ENCODE results near the gene GTSE1.
A peak's percentile ranks its signal among the peaks of the same experiment; 100 is the strongest.

GTSE1 gene

DNA sequence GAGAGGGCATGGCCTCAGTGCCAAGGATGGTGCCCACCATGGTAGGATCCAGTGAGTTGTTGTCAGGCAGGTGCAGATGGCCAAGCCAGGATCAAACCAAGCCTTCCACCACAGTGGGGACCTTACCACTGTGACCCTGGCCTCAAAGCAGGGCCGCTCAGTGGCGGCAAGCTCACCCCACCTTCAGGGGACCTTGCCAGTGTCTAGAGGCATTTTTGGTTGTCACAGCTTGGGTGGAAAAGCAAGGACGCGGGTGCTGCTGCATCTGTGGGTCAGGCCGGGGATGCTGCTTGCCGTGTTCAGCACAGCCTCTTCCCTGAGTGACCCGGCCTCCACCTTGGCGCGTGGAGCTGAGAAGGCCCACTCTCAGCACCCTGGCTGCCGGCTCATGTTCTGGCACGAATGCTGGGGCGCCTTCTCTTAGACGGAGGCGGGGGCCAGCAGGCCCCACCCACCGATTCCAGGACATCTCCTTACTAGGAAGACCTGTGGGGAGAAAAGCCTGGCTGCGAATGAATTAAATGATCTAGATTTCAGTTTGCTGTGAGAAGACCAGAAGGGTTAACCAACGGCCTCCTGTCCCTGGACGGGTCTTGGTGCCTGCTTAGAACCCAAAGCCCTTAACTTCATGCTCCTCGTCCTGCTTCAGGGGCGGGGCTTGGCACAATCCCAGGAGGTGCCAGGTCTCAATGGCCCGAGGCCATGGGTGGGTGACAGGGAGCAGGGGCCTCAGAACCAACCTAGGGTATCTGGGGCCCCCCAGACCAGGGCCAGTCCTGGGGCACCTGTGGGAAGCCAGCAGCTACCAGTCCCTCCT is 57.7 kb downstream of the GTSE1 start:
- no peak for DNase-seq

DNA sequence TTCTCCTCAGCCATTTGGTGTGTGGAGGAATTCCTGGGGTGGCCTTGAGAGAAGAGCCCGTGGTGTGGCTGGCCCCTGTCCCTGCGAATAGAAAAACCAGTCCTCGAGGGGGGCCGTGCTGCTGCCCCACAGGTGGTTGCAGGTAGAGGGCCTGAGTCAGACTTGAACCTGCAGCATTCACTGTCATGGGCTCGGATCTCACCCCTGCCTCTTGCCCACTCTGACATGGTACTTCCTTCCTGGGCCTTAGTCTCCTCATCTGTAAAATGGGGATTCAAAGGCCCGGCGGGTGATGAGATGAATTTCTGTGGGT is 58.3 kb downstream of the GTSE1 start:
- DNase-seq: no peak

DNA sequence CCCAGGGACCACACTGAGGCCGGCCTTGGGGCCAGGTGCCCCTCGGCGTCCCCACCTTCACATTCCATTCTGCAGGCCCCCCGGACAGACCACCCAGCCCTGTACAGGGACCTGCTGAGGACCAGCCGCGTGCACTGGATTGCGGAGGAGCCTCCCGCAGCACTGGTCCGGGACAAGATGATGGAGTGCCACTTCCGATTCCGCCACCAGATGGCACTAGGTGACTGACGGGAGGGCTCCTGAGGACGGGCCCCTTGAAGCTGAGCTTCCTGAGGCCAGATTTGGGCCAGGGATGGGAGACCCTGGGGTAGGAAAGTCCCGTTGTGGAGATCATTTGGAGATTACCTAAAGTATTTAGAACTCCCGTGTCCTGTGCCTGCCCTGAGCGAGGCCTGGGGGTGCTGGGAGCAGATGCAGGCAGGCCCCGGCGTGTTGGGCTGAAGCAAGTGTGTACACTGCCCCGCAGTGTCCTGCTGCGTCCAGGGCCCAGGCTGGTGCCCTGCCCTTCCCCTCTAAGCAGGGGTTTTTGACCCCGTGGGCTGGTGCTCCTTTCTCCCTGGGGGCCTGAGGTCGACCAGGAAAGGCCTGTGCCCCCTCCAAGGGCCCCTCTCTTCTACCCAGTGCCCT is 58.8 kb downstream of the GTSE1 start:
- peak; percentile 59 for DNase-seq

DNA sequence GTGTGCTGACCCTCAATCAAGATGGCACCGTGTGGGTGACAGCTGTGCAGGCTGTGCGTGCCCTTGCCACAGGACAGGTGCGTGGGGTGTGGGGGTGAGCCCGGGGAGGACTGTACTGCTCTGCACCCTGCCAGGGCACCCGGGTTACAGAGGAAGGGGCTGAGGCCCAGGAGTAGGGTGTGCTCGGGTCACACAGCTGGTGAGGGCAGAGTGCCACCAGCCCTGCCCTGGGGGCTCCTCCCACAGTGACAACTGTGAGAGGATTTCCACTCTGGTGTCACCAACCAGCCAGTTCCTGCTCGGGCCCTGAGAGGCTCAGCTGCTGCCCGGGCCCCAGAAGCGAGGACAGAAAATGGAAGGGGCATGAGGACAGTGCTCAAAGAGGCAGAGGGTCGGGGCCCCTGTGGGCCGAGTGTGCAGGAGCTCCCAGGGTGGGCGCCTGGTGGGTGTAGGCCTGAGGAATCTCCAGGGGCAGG is 59.4 kb downstream of the GTSE1 start:
- DNase-seq: no peak

DNA sequence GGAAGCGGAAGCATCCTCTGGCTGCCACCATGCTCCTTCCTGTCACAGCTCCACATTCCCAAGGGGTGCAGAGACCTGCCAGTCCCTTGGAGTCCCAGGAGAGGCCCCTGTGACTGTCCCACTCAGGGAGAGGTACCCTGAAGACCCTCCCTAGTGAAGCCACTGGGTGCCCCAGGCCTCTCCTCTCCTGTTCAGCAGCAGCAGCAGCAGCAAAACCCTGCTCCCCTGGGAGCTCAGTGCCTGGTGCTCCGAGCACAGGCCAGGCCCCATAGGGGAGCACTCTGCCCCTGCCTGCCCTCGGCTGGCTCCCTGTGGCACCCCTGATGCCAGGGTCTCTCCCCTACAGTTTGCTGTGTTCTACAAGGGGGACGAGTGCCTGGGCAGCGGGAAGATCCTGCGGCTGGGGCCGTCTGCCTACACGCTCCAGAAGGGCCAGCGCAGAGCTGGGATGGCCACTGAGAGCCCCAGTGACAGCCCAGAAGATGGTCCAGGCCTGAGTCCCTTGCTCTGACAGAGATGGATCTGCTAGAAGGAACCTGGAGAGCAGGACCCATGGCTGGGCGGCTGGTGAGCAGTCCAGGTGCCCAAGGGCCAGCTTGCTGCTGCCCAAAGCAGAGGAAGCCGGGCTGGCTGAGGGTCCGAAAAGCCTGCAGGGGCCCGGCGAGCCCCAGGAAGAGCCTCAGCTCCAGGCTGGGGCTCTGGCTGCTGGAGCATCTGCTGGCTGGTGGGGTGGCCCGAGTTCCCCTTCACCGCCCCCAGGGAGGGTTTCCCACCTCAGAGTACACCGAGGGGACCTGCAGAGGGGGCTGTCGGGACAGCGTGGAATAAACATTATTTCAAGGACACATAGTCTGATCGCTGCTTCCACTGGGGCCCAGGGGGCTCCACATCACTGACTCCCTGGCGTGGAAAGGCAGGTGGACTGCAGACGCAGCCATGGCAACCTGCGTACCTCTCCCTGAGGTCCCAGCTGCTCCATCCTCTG is 60.1 kb downstream of the GTSE1 start:
- no peak for DNase-seq

DNA sequence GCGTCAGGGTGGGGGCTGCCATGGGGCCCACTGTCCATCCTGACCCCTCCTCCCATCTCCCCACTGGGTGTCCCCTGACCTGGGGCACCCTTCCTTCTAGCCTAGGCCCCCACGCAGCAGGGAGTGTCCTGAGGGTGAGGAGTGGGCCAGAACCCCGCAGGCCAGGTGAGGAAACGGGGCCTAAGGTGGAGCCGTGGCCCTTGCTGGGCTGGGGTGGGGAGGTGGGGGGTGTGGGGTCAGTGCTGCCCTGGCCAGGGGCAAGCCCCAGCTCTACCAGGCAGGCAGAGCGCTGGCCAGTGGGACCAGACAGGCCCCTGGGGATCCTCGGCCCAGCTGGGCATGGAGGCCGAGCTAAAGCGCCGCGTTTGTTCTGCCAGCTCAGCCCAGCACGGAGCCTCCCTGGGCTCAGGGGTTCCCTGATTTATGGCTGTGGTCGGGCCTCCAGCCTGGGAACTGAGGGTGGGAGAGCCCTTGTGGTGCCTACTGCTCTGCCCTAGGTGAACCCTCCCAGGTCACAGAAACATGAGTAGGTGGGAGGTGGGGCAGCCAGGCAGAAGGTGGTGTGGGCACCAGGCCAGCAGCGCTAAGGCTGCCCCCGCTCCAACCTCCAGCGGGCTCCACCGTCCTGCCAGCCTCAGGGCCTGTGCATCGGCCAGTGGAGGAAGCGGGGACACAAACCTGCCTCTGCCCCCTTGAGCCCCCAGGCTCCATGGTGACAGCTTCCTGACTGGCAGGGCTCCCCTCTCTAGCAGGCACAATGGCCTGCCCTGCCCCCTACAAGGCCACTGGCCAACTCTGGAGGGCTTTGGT is 61.2 kb downstream of the GTSE1 start:
- DNase-seq: no peak

DNA sequence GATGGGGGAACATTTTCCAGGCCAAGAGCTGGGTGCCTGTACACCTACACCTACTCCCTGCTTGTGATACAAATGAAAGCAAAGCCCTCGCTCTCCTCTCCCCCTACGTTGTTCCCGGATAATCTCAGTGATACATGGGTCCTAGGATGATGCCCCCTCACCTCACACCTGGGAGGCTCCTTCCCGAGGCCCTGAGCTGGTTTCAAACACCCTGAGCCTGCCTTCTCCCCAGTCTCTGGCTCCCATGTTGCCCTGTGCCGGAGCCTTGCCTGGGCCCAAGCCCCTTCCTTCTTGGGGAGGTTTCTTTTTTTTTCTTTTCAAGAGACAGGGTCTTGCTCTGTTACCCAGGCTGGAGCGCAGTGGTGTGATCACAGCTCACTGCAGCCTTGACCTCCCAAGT is 62.1 kb downstream of the GTSE1 start:
- no peak for DNase-seq

DNA sequence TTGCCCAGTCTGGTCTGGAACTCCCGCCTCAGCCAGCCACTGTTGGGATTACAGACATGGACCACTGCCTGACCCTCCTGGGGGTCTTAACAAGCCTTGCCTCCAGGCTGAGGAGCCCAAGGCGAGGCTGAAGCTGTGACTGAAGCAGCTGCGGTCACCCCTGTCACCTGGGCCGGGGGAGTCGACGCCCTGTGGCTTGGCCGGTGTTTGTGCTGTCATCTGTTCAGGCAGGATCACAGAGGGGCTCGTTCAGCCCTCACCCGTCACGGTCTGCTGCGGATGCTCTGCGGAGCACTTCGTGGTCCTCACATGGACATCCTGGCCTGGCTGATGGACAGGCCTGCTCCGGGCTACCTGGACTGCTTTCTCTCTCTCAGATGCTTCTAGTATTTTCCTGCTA is 62.7 kb downstream of the GTSE1 start:
- DNase-seq: no peak

DNA sequence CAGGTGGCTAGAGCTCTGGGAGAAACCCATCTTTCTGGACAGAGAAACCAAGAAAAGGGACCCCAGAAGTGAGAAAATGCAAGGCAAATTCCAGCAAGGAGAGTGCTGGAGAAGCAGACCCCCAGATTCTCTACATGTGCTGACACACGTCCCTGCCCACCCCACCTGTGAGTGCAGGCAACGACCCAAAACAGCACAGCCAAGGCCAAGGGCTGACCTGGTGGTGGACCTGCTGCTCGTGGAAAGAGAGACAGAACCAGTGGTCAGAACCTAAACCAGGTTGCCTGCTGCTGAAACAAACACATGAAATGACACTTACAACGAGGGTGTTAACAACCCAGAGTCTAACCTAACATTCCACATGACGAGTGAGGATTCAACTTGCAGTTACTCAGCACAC is 63.4 kb downstream of the GTSE1 start:
- no peak for DNase-seq

DNA sequence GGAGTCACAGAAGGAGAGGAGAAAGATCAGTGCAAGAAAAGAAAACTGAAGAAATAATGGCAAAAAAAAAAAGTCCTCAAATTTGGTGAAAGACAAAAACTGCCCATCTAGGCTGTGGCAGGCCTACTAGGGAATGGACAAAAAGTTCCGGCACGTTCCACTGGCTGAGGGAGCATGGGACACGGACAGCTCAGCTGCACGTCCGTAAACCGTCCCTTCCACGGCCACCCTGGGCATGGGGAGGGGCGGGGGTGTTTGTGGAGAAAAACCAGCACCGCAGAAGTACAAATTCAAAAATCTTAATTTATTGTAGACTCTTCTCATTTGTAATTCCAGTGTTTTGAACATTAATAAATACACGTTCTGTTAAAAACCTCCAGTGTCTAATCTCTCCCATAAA is 64.2 kb downstream of the GTSE1 start:
- no peak for DNase-seq

DNA sequence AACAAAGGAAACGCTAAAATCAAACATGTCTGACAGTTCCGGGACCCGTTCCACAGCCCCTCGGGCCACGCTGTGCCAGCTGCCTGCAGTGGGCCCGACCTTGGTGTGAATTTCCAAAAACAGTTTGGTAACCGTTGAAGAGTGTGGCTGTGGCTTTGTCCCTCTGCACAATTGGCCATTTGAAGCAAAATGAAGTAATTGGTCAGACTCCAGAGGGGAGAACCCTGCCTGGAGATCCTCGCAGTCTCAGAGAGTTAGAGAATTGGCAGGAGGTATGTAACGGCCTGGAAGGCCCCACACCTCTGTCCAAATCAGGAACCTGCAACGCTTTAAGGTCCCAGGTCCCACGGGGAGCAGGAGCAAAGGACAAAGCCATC is 65.1 kb downstream of the GTSE1 start:
- DNase-seq: no peak

DNA sequence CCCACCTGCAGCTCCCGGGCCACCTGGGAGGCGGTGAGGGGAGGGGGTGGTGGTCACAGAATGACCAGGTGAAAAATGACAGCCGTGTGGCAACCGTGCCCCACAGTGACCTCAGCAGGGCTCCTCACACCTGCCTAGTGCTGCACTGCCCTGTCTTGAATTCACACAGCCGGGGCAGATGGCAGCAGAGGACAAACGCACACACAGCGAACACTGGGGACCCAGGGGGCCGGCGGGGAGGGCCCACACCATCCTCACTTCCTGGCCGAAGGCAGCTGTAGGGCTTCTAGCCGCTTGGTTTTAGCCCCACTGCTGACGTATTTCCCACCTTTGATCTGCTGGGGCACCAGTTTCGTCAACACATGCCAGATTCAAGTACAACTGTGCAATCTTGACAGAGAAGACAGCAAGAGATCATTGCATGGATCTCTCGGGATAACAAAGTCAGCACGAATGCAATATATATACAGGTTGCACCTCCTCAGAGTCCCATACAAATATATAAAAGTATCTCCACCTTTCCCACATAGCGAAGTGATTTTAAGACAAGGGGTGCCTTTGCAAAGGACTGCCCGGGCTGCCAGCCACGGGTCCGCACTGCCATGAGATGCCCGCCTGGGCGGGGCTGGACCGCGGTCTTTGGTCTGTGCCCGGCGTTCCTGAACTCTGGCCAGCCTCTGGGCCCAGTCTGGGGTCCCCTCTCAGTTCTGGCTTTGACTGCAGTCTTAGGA is 65.7 kb downstream of the GTSE1 start:
- no peak for DNase-seq

DNA sequence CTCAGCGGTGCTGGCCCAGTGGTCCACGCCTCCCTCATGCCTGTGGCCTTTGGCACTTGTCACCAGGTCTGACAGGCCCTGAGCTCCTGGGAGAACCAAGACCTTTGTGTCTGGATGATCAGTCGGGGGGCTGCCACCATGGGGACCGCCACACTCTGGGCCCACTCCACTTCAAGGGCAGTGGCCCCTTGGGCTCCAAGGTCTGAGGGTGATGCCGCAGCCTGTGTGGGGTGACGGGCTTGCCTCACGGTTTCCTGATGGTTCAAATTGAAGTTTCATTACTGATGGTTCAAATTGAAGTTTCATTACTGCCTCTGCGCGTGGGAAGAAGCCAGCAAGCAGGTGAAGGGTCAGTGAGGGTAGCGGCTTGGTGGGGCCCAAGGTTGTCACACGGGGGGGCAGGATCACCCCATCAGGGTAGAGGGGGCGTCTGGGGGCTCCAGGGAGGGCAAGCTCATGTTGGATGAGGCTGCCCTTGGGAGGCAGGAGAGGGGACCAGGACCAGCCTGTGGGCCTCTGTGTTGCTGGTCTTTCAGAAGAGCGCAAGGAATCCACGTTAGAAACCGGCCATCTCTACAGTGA is 66.4 kb downstream of the GTSE1 start:
- no peak for DNase-seq

DNA sequence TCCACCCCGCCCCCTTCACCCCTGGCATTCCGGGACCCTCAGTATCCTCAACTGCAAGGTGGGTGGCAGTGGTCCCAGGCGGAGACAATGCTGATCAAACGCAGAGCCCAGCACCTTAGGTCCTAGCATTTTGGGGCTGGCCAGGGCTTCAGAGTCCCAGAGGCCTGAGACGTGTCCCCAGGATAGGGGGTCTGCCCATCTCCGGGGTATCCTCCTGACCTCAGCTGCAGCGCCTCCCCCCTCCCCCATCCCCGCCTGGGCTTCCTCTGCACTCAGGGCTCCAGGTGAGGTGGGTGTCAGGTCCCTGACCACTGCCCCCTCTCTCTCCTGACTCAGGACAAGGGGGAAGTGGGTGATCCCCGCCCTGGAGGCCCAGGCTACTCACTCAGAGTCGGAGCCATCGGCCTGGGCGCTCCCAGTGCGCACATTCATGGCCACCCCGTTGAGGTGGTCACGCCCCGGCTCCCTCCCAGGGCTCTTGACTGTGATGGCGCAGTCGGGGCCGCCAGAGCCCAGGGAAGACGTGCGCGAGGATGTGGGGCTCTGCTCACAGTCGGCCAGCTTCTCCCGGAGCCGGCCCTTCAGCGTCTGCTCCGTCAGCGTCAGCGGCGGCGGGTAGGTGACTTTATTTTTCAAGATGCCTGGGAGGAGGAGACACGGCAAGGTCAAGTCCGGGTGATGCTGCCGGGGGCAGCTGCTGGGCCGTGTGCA is 67.1 kb downstream of the GTSE1 start:
- DNase-seq: no peak

DNA sequence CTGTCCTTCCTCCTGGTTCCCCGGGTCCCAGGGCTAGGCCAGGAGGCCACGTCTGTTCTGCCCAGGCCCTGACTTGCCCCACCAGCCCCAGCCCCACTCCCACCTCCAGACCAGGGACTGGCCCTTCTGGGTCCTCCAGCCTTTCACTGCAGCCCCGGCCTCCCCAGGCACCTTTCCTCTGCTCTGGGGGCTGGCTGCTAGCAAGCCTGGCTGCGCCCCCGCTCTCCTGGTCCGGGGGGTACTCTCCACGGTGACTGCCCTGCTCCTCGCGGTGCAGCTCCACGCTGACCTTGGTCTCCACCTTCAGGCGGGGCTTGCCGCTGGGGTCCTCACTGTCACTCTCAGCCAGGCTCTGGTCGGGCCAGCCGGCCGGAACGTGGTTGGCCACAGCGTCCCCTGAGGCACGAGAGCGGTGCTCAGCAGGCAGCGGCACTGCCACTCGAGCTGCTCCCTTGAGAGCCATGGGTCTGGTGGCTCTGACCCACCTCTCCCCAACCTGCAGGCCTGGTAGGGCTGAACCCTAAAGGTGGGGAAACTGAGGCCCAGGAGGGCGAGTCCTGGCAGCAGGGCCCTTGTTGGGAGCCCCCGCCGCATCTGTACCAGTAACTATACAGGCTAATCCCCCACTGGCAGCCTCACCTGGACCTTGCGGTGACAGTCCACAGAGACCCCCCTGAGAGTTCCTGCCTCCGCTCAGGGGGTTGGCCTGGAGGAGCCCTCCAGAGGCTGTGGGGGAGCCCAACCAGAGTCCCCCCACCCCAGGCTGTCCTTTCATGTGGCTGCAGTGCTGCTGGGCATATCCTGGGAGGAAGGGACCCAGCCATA is 67.9 kb downstream of the GTSE1 start:
- no peak for DNase-seq

DNA sequence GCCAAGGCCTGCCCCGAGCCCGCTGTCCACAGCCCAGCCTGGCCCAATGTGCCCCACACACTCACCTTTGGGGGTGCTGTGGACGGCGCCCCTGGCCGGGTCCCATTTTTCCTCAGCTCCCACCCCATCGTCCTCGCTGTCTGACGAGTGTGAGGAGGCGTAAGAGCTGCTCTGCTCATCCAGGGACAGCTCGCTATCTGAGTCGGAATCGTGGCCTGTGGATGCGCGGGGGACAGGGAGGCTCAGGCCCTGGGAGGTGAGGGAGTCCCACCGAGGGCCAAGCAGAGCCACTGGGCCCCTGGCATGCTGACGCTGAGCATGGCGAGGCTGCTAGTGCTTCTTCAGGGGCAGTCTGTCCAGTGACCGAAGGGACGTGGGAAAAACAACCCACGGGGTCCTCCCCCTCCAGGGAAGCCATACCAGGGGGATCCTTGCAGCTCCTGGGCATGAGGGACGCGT is 68.5 kb downstream of the GTSE1 start:
- no peak for DNase-seq

DNA sequence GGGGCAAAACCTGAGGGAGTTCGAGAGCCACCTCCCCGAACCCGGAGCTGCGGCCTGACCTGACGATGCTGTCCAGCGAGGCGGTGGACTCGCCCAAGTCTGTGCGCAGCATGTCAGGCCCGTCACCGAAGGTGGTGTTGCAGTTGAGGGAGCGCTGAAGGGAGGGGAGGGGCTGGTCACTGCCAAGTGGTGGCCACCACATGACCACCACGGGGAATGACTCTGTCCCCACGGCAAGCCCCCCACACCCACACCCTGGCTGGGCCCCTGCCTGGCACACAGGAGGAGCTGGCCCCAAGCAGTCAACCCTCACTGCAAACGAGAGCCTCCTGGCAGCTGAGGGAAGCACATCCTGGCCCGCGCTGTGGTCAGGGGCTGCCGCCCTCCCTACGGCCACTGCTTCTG is 69.7 kb downstream of the GTSE1 start:
- DNase-seq: no peak

DNA sequence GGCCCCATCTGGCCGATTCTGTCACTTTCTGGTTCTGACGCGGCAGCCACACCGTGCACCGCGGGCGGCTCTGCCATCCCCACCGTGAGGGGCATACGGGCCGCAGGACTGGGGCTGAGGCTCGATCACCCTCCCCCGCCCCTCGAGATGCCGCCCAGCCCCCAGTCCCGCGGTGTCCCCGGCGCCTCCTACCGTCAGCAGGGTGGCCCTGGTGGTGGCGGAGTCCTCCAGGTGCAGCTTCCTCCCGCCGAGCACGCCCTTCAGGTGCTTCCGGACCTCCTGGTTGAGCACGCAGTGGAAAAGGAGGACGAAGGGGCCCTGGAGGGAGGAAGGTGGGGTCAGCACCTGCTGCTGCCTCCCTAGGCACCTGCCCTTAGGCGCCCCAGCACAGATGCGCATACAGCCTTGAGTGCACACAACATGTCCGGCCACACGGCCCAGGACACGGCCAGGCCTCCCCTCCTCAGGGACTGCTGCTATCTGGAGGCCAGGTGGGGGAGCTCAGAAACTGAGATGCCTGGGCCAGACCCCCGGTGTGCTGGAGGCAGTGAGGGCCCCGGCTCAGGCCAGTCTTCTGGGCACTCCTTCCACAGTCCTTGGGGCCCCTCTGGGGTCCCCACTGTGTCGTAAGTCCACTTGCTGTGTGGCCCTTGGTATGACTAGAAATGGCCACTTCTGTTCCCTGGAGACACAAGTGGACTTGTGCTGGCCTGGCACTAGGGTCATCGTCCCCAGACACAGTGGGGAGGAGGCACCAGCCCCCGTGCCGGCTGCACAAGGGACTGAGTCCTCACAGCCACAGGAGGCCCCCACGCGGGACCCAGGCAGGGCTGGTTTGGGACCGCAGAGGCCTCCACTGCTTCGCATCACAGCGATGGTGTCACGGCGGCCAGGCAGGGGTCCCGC is 70.4 kb downstream of the GTSE1 start:
- DNase-seq: no peak

DNA sequence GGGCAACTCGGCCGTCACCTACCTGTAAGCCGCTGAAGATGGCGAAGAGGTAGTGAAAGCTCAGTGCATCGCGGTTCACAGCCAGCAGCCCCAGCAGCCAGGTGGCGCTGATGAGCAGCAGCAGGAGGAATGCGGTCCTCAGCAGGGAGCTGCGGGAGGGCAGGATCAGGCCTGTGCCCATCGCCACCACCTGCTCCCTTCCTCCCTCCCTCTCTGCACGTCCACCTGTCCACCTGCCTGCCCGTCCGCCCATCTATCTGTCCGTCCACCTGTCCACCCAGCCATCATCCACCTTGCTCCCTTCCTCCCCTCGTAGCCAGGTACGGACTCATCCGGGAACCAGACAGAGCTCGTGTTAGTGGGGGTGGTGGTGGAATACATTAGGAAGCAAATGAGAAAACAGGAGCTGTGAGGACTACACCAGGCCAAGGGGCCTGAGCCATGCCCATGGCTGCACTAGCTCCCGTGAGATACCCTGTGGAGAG is 71.1 kb downstream of the GTSE1 start:
- peak; percentile 49 for DNase-seq
